GM18858 (cell line): ENCODE measurements around the gene TMEM95.
A peak's percentile ranks its signal among the peaks of the same experiment; 100 is the strongest.

ENCODE experiments used
- ATAC-seq: cut with Tn5 transposase; IDR thresholded peaks from one replicate; pipeline ENCODE4 v1.9.1; 2021; ENCODE audit not compliant: unreplicated experiment

TMEM95 gene, protein sequence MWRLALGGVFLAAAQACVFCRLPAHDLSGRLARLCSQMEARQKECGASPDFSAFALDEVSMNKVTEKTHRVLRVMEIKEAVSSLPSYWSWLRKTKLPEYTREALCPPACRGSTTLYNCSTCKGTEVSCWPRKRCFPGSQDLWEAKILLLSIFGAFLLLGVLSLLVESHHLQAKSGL

DNA sequence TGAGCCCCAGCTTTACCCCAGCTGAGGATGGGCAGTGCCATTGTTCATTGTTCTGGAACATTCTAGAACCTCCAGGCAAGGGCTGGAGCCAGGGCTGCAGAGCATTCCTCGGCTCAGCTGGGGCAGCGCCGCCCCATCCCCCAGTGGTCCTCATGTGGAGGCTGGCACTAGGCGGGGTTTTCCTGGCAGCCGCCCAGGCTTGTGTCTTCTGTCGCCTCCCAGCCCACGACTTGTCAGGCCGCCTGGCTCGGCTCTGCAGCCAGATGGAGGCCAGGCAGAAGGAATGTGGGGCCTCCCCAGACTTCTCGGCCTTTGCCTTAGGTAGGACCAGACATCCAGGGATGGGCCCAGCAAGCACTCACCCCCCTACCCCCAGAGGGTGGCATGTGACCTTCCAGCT lies at the start of gene TMEM95:
TMEM95 (plus strand) TSS at position 104 of the 400 bp plus-strand sequence; CDS start at position 153, 49 bp downstream.
- ATAC-seq, result no peak

DNA sequence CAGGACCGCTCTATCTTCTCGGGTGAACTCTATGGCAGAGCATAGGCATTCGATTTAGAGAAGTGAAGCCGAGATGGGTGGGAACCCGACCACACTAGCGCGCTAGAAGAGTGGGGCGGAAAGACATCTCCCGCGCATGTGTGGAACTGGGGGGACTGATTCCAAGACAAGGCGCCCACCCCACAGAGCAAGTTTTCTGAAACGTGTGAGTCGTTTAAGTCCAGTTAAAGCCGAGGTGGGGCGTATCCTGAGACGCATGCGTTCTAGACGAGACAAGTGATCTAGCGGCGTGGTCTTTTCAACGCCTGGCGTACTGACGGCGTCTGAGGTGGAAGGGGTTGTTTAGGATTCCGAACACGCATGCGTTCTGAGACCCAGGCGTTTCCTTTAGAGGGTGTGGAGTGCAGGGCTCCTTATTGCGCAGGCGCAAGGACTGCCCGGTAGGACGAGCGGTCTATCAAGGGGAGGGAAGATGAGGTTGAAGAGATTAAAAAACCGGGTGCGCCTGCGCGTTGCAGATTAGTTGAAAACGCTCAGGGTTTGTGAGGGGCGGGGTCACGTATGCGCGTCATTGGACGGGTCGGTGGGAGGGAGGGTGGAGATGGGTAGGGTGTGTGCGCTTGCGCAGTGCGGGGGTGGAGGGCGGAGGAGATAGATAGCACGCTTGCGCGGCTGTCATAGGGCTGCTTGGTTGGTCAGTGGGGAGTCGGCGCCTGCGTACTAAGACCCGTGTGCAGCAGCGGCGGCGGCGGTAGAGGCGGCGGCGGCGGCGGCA lies 47.9 kb upstream of the TMEM95 start, which contains the start of gene EIF5A:
EIF5A (plus strand) TSS at position 718 of the 775 bp plus-strand sequence. CDS start 2,008 bp downstream, outside the sequence.
- peak; percentile 53 for ATAC-seq

DNA sequence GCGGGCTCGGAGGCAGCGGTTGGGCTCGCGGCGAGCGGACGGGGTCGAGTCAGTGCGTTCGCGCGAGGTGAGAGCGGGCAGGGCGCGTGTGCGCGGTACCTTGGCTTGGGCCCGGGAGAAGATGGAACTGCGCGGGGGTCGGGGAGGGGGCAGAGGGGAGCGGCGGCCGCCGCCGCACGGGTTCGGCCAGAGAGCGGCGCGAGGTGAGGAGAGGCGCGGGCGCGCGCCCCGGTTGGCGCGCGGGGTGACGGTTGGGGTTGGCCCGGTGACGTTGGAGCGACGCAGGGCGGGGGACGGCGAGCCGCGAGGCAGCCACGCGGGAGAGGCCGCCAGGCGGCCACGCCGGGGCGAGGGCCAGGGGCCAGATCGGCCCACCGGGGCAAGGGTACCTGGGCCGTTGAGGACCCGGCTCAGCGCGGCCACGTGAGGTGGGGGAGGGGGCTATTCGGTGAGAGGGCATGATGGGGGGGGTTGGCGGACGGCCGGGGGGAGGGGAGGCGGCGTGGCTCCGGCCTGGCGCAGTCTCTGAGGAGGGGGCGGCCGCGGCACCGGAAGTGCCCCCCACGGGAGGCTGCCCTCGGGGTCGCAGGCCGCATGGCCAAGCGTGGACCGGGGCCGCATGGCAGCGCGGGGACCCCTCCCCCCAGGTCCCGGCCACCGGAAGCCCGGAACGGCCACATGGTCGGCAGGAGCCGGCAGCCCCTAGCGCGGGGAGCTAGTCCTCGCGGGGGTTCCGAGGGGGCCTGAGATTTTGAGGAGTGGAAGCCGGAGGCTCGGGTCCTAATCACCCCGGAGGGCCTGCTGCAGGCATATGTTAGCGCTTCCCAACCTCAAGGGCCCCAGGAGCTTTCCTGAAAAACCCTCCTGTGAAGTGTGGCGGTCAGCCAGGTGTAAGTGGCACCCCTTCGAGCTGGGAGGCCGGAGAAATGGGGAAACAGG lies 47.0 kb upstream of the TMEM95 start:
- no peak for ATAC-seq

DNA sequence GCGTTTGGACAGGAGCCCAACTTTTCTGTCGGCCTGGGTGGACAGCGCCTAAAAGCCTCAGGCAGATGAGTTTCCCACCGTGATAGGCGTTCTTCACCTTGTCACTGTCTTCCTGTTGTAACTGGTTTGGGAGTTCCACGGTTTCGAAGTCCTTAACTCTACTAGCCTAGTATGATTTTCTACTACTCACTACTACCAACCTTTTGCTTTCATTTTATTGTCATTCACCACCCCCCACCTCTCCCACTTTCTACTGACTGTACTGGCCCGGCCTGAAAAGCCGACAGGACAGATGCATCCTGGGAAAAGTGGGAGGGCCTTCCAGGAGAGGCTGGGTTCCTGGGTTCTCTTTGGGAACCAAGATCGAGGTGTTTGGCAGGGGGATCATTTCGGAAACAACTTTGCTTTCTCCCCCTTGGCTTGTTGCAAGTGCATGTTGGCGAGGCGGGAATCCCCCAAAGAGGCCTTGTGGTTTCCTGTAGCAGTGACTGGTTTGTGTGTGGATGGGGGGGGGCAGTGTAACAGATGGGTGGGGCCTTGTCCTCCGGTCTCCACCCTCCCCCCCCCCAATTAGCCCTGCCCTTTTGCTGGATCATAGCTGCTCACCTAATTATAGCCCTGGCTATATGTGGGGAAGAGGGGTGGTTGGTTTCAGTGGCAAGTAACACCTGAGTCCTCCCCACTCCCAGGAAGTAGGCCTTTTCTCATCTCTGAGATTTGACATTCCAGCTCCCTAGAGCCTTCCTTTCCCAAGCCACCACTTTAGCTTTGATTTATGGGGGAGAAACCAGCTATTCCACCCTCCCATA lies 46.1 kb upstream of the TMEM95 start:
- ATAC-seq, result no peak

DNA sequence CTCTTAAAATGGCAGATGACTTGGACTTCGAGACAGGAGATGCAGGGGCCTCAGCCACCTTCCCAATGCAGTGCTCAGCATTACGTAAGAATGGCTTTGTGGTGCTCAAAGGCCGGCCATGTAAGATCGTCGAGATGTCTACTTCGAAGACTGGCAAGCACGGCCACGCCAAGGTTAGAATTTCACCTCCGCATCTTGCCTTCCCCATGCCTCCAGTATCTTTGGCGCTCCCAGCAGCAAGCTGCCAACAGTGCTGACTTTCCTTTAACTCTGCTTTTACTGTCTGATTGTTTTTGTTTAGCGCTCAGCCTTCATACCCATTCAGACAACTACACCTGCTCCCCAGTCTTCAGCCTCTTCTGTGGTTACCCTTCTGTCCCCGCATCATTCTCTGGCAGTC lies 45.3 kb upstream of the TMEM95 start:
- no peak for ATAC-seq

DNA sequence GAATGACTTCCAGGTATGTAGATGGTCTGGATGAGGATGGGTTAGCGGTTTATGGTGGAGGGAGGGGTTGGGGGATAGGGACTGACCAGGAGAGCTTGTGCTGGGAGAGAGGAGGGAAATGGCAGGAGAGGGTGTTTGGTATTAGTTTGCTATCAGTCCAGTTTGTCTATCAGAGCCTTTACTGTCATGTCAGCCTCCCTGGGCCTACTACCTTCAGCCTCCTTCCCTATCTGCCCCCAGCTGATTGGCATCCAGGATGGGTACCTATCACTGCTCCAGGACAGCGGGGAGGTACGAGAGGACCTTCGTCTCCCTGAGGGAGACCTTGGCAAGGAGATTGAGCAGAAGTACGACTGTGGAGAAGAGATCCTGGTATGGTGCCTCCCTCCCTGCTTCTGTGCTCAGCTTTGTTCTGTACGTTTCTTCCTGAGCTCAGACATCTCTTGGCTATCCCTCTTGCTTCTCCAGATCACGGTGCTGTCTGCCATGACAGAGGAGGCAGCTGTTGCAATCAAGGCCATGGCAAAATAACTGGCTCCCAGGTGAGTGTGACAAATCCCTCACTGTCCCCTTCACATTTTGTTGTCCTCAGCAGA lies 43.7 kb upstream of the TMEM95 start:
- ATAC-seq, result no peak

DNA sequence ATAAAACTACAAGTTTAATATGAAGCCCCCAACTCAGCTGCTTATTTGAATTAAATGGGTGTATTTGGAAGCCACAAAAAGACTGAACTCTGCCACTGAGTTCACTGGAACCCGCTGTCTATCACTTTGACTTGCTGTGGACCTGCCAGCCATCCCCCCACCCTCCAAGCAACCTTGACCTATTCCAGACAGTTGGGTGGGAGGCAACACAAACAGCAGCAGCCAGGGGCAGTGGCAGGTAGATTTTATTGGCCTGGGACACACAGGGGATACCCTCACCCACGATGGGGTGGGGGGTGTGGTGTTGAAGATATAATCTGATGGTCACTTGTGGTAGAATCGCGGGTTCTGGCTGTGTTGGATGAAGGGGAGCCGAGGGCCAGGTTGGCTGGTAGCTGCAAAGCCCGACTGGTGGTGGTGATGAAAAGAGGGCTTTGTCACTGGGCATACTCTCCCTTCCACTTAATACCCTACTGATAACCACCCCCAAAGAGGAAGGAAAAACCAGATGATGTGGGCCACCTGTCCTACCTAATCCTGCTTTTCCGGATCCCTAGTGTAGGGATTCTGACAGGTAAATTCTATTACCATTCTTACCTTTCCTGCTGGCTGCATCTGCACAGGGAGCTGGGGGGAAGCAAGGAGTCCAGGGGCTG lies 42.4 kb upstream of the TMEM95 start:
- no peak for ATAC-seq

DNA sequence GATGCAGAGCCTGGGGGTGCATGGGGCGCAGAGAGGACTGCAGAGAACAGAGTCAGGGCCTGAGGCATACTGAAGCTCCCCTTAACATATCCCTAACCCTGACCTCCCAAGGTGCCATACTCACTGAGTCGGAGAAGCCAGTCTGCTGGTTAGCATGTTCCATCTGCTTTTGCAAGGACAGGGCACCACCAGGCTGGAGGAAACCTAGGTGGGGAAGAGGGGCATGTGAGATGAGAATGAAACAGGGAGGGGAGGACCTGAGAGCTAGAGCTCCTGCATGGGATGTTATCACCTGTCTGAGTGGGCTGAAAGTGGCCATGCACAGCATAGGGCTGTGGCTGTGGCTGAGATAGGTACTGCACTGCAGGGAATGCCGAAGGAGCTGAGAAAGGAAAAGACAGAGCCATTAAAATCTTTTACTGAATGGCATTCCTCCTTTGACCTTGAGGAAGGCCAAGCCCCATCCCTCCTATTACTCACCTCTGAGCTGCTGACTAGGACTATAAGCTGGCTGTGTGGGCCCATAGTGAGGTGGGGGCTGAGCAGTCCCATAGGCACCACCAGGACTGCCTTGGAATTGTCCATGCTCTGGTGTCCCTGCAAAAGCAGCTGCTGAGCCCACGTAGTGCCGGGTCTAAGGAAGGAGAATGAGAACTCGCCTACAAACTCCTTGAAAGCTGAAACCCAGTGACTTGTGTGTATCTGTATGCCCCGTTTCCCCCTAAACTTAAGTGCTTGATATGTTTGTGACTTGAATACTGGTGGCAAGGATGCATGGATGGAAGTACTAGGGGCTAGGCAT lies 41.7 kb upstream of the TMEM95 start:
- ATAC-seq, result no peak

DNA sequence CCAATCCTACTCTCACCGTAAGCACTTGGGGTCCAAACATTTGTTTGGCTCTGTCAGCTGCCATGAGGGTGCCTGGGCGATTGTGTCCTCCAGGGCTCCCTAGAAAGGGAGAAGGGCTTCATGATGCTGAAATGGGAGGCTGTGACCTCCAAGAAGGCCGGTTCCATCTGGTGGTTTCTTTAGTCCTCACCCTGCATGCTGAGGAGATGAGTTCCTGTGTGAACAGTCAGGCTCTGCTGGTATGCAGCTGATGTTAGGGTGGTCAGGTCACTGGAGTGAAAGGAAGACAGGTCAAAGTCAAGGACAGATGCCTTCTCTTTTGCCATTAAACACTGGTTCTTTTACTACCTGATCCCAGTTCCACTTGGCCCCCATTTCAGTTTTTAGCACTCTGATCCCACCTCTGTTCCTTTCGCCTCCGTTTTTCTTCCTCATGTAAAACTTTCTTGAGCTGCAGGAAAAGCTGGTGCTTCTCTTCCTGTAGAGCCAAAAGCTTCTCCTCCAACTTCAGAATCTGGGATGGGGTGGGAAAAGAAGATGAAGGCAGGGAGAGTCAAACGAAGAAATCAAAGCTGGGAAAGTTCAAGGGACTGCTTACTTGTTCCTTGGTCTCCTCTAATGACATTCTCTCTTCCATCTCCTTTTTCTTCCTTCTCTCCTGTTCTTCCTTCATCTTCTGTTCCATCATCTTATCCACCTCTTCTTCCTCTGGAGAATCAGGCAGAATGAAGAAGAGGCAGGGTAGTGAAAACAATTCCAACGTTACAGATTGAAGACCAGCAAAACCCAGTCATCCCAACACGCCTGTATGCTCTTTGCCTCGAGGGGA lies 40.9 kb upstream of the TMEM95 start:
- no peak for ATAC-seq

DNA sequence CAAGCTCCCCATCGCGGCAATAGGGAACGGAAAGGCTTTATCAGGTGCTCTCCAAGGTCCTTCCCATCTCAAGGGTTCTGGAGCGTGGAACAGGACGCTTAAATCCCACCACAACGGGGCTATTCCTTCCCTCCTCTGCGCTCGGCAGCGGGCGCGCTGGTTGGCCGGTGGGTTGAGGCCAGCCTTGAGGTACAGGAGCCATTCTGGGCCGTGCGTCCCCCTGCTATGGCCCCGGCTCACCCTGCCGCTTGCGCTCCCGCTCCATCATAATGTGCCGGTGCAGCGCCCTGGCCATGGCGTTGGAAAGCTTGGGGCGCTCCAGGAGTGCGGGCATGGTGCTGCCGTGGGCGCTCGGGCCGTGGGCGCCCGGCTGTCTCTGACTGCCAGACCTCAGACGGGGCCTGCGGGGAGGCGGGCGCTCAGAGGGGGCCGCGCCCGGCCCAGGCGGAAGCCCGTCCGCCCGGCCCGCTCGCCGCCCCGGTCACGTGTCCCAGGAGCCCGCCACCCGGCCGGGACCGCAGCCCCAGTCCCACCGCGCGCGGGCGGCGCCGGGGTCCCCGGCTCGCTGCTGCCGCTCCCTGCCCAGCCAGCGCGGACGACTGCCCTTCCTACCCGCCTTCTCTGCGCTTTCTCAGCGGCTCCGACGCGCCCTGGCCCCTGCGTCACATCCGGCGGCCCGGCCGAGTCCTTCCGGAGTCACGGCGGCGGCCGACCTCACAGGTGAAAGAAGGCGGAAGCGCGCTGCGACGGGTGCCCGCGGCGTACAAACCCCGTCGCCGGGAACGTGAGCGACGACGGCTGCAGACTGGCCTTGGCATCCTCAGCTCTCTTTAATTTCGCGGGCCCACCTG lies 40.0 kb upstream of the TMEM95 start, which contains the start of gene GPS2:
GPS2 (minus strand) TSS at position 642 of the 851 bp plus-strand sequence; CDS start at position 334, 308 bp downstream.
- peak; percentile 64 for ATAC-seq

DNA sequence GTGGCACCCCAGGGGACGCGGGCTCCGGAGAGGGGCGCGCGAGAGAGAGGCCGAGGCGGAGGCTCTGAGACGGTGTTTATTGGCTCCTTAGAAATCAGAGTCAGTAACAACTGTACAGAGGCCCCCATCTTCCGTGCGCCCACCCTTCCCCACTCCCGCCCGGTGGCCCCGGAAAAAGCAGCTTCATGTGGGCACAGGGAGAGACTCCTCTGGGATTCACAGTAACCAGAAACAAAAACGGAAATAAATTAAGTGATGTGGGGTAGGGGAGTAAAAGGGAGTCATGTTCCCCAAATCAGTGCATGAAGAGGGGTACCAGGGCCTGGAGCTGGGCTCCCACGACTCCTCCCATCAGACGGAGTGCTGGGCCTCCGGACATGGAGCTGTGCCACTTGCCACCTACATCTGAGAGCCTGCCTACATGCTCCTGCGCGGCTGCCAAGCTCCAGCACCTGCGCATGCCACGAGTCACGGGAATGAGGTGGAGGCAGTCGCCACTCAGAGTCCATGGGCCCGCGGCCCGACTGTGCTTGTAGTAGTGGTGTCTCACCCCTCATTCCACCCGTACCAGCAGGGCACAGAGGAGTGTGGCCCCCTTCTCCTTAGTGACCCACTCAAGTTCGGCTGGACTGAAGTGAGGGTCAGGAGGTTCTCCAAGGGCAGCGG lies 39.3 kb upstream of the TMEM95 start:
- ATAC-seq, result no peak

DNA sequence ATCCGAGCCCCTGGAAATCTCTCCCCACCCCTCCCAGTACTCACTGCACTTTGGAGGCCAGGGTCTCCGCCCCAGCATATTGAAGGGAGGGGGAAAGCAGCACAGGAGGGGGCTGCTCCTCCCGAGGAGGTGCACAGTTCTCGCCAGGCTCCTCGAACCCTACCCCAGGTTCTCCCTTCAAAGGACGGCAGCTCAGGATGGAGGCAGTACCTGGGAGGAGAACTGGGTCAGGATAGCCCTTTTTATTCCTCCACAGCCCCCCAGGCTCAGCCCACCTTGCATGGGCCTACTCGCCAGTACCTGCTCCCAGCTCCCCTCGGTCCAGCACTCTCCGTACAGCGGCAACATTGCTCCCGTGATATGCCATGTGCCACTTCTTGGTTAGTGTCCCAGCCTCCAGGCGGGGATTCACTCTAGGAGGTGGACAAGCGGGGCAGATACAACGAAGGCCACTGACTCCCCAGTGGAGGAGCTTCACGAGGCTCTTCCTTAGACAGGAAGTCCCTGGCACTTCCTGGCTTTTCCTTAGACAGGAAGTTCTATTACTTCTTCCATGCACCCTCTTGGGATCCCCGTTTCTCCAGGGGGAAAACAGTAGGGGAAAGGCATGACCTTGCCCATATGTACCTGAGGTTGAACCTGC lies 37.7 kb upstream of the TMEM95 start:
- no peak for ATAC-seq

DNA sequence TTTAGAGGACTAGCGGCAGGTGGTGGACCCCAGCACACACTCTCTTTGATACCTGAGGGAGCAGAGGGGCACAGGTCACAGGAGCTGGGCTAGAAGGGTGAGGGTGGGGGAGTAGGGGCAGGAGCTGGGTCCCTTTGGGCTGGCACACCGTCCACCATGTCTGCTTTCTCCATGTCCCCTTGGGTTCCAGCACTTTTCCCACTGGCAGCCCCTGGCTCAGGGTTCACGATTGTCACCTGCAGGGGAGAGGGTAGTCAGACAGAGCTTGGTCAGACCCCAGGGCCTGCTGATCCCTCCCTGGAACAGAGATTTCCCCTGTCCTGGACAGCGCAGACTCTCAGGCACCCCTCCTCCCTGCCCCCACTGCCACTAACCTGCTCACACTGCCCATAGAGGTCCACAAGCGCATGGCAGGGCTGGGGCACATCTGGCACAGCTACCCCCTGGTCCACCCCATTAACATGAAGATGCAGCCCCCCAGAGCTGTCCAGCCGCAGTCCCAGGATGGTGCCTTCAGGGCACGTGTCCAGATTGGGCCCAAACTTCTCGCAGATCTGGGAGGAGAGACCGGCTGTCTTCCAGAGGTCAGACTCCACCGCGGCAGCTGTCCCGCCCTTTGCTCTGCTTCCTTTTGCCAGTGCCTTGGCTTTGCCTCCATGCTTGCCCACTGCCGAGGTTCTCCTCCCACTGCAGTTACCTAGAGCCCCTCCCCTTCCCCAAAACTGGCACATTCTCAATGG lies 36.7 kb upstream of the TMEM95 start:
- ATAC-seq, result no peak

DNA sequence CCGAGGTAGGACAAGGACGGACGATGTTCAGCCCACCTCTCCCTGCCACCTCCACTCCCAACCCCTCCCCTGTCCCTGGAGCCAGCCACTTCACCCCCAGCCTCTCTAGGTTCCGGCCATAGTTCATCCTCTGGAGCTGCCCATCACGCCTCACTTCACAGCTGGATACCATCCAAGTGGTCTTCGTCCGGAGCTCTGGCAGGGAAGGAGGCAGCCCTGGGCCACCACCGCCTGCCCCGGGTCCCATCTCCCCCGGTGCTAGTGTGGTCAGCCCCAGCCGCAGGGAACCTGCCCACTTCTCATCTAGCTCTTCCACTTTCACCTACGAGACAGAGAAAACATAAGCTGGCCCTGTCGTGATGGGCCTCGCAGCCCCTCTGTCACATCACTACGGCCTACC lies 33.5 kb upstream of the TMEM95 start:
- no peak for ATAC-seq

DNA sequence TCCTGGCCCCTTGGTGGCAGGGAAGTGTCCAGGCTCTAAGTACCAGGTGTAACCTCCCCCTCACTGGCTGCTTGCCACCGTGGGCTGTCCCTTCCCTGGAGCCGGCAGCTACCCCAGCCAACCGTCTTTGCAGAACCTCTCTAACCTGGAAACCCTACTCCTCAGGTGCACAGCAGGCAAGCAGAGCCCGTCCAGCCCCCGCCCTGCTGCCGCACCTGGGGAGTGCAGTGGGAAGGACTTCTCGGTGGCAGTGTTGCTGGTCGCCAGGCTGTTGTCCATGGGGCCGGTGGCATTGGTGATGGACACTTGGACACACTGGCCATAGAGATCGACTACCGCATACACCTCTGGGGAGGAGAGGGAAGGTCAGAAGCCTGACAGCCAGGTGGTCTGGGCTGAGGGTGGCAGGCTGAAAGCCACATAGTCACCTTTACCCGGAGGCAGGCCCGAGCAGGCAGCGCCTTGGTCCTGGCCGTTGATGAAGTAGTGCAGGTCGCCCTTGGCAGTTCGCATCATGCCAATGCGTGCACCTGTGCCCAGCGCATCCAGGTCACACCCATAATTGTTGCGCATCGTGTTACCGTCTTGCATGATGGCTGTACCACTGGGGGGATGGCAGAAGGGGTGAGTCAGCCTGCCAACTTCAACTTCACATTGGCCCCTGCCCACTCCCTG lies 32.3 kb upstream of the TMEM95 start:
- no peak for ATAC-seq
